Activated naive CD8-positive, alpha-beta T cell treated with anti-CD3 and anti-CD28 coated beads for 36 hours (primary cell): ENCODE results near the gene NRCAM. TPM values are rescaled to one million over a fixed set of nuclear protein-coding genes. Genes with fewer than 3 reads are reported as not detected.
"Not testable (repeated sequence)": the region's sequence is repeated elsewhere in the genome, so short reads cannot be mapped to it uniquely, and the experiment has no call there.

ENCODE experiments used
- DNase-seq: peaks from one replicate; pipeline ENCODE4 v3.0.0; 2021
- H3K27ac Mint-ChIP-seq: one replicate; pipeline ENCODE4 v1.8.0; 2022; ENCODE audit warnings: mild to moderate bottlenecking, moderate library complexity, mixed read lengths
- H3K27me3 Mint-ChIP-seq: one replicate; pipeline ENCODE4 v1.8.0; 2022; ENCODE audit warnings: mild to moderate bottlenecking, mixed read lengths
- H3K36me3 Mint-ChIP-seq: one replicate; pipeline ENCODE4 v1.8.0; 2021; ENCODE audit warnings: mild to moderate bottlenecking, mixed read lengths
- H3K4me1 Mint-ChIP-seq: one replicate; pipeline ENCODE4 v1.8.0; 2021; ENCODE audit warnings: mixed read lengths
- H3K4me3 Mint-ChIP-seq: one replicate; pipeline ENCODE4 v1.8.0; 2022; ENCODE audit warnings: mild to moderate bottlenecking, moderate library complexity, mixed read lengths
- H3K9me3 Mint-ChIP-seq: one replicate; pipeline ENCODE4 v1.8.0; 2022; ENCODE audit warnings: mixed read lengths
- total RNA-seq, 2 experiments: library from RNA; stranded (reverse); gene quantifications; one replicate each; pipeline ENCODE4 v1.2.3, GENCODE V29; 2021

NRCAM gene
- total RNA-seq, 2 experiments from 2014 or later, result 3.9 to 4.6 TPM

DNA sequence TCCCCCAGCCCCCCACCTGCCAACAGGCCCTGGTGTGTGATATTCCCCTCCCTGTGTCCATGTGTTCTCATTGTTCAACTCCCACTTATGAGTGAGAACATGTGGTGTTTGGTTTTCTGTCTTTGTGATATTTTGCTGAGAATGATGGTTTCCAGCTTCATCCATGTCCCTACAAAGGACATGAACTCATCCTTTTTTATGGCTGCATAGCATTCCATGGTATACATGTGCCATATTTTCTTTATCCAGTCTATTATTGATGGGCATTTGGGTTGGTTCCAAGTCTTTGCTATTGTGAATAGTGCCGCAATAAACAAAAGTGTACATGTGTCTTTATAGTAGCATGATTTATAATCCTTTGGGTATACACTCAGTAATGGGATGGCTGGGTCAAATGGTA is 183.3 kb downstream of the NRCAM start:
- H3K36me3 Mint-ChIP-seq, H3K27ac Mint-ChIP-seq, H3K27me3 Mint-ChIP-seq, H3K4me3 Mint-ChIP-seq, DNase-seq: not testable (repeated sequence)
- H3K9me3 Mint-ChIP-seq, result peaks cover 14% of the 10 kb centered on the region
- H3K4me1 Mint-ChIP-seq, result peaks cover 24% of the 10 kb centered on the region

DNA sequence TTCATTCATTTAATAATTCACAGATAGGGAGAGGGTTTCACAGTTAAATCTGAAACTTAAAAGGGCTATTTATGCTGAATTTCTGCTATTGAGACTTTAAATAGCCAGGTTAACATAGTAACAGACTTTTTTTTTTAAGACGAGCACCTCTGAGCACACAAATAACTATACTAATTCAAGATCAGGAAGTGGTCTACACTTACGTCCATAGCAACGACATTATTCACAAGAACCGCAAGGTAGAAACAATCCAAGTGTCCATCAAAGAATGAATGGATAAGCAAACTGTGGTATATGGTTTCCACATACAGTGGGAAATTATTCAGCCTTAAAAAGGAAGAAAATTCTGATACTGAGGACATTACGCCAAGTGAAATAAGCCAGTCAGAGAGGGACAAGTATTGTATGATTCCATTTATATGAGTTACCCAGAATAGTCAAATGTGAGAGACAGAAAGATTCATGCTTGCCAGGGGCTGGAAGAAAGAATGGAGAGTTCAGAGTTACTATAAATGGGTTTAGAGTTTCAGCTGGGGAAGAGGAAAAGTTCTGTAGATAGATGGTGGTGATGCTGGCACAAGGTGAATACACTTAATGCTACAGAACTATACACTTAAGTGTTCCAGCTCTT is 185.7 kb downstream of the NRCAM start:
- Mint-ChIP-seq H3K36me3 (no peaks in the 10 kb centered on the region), H3K27me3 (no peaks in the 10 kb centered on the region), H3K27ac (no peak overlapping the region), H3K4me3 (no peak overlapping the region), H3K4me1 (peaks cover 28% of the 10 kb centered on the region), H3K9me3 (peaks cover 4% of the 10 kb centered on the region)
- no peak for DNase-seq

DNA sequence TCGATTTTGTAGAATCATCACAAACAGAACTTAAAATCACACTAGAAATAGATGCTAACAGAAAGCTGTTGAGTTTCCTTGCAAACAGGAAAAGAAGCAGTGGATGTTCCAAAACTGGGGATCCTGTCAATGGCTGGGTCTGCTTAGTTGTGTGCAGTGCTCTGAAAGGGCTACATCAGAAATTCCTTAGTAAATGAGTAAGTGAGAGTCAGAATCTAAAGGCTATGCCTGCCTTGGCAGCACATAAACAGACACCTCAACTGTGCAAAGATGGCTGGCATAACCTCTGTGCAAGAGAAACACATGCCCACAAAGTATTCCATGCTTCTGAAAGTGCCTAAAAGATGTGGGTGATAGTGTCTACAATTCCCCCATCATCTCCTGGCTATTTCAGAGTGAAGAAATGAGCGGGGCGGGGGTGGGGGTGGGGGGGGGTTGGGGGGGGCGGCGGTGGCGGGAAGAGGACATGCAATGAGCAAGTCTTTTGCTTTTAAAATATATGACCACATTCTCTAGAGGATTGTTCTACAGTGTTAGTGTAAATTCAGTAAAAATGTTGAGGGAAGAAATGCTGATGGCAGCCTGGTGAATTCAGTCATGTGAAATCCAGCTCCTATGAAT is 187.9 kb downstream of the NRCAM start:
- Mint-ChIP-seq H3K9me3 (no peaks in the 10 kb centered on the region), H3K27me3 (no peaks in the 10 kb centered on the region), H3K36me3 (no peaks in the 10 kb centered on the region), H3K4me1 (peaks cover 28% of the 10 kb centered on the region), H3K27ac (no peak overlapping the region), H3K4me3 (no peak overlapping the region)
- no peak for DNase-seq

DNA sequence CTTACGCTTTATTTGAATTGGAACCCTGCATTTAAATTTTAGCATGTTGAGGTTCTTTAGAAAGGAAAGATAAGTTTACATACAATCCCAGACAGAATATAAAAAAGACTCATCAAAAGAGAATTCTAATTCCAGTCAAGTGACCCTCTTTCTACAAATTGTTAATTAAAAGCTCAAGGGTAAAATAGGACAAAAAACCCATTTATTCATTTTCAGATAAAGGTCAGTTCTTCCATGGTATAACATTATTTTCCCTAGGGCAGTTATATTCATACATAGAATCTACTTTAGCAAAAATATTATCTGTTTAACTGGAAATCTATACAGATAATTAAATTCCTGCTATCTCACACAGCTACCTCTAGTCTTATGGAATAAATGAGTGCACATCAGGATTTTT is 188.6 kb downstream of the NRCAM start:
- Mint-ChIP-seq H3K27me3 (no peaks in the 10 kb centered on the region), H3K27ac (no peak overlapping the region), H3K4me3 (no peak overlapping the region), H3K36me3 (no peaks in the 10 kb centered on the region), H3K4me1 (peaks cover 28% of the 10 kb centered on the region), H3K9me3 (no peaks in the 10 kb centered on the region)
- no peak for DNase-seq

DNA sequence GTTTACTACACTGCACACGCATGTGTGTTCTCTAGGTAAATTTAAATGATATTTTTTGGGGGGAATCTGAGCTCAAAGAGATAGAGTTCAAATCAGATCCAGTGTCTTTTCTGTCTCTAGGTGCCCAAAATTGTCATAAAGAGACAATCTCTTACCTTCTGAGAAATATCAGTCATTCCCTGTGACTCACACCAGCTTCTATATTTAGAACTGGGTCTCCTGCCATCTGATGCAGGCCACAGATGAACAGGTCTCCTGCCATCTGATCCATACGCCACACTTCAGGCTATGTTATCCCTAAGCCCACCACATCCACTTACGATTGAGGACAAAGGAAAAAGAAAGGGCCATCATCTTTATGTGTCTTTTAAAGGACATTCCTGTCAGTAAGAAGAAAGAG is 189.7 kb downstream of the NRCAM start:
- H3K9me3 Mint-ChIP-seq, result no peaks in the 10 kb centered on the region
- no peak for DNase-seq
- H3K36me3 Mint-ChIP-seq, result no peaks in the 10 kb centered on the region
- no peak overlapping the region for H3K27ac Mint-ChIP-seq
- H3K4me1 Mint-ChIP-seq, result peaks cover 23% of the 10 kb centered on the region
- no peaks in the 10 kb centered on the region for H3K27me3 Mint-ChIP-seq
- H3K4me3 Mint-ChIP-seq, result no peak overlapping the region

DNA sequence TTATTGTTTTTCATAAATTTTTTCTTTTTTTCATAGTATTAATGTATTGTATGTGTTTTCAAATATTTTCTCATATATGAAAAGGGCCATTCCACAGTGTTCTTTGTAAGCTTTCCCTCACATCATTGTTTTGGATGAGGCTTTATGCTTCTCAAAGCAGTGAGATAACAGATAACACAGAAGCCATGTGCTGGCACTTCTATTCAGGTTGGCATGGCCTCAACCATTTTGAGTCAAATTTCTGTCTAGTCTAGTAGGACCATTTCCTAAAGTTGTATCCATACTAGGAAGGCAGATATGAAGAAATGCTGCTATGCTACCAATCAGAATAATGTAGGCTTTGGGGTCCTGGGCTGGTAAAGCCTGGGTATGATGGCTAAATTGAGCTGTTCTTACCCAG is 190.2 kb downstream of the NRCAM start:
- Mint-ChIP-seq H3K4me1 (peaks cover 21% of the 10 kb centered on the region), H3K36me3 (no peaks in the 10 kb centered on the region), H3K27me3 (no peaks in the 10 kb centered on the region), H3K27ac (no peak overlapping the region), H3K4me3 (no peak overlapping the region), H3K9me3 (no peaks in the 10 kb centered on the region)
- DNase-seq, result no peak

DNA sequence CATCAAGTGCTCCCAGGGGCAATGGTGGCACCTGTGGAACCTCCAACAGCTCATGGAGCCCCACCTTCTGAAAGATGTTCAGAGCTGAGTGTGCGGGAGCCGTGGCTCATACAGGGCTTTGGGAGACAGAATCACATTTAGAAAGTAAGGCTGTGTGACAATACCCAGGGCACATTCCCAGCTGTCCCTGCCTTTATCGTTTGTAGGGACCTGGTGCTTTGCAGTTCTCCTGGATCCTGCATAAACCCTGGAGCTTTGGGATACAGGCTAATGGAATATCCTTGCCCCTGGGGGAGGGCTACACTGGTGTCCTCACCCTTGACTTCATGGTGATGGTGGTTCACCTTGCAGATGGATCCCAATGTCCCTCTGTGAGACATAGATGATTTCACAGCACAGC is 191.2 kb downstream of the NRCAM start:
- H3K27ac Mint-ChIP-seq, result no peak overlapping the region
- H3K4me3 Mint-ChIP-seq, result no peak overlapping the region
- no peaks in the 10 kb centered on the region for H3K27me3 Mint-ChIP-seq
- no peak for DNase-seq
- peaks cover 4% of the 10 kb centered on the region for H3K36me3 Mint-ChIP-seq
- H3K9me3 Mint-ChIP-seq, result peaks cover 3% of the 10 kb centered on the region
- peaks cover 13% of the 10 kb centered on the region for H3K4me1 Mint-ChIP-seq

DNA sequence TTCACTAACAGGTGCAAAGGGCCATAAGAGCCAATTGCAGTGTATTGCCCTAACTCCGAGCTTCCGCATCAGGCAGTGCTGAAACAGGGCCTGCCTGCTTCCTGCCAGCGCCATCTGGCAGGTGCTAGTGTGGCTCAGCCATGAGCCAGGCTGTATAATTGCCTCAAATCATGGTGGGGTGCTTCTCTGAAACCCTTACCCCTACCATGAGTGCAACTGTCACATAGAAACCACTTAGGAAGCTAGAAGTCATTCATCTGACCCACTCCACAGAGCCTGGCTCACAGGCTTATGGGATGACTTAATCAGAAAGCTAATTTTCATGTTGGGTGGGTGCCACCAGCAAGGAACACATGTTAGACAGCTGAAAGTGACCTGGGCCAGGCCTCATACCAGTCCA is 192.8 kb downstream of the NRCAM start:
- Mint-ChIP-seq H3K4me3 (no peak overlapping the region), H3K36me3 (peaks cover 10% of the 10 kb centered on the region), H3K27ac (no peak overlapping the region), H3K9me3 (peaks cover 7% of the 10 kb centered on the region), H3K27me3 (no peaks in the 10 kb centered on the region), H3K4me1 (peaks cover 8% of the 10 kb centered on the region)
- no peak for DNase-seq

DNA sequence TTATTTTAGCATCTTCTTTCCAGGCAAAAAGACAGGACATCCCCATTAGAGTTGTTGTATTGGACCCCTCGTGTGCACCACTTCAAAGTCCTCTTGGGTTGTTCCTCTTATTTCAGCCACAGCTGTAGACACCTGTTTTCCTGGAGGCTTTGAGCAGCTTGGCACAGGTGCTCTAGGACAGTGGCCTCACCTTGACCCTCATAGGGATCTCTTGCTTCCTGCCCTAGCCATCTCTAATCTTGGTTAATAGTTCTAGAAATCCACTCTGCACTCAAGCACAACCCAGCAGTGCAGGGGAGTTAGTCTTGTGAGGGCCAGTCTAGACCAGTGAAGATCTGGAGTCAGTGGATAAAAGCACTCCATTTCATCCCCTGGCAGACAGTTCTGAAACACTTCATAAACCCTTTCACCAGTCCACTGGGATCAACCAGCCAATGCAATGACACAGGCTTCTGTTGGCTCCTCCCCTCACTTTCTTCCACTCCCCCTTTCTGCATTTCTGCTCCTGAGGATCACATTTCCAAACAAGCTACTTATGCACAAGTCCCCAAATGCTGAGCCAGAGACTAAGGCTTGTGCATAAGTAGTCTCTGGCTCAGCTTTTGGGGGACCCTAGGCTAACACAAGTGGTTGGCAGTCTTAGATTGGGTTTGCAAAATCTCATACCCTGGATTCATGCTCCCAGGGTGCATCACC is 194.5 kb downstream of the NRCAM start:
- peaks cover 5% of the 10 kb centered on the region for H3K4me1 Mint-ChIP-seq
- no peak overlapping the region for H3K4me3 Mint-ChIP-seq
- no peak for DNase-seq
- peaks cover 10% of the 10 kb centered on the region for H3K36me3 Mint-ChIP-seq
- H3K9me3 Mint-ChIP-seq, result peaks cover 7% of the 10 kb centered on the region
- no peaks in the 10 kb centered on the region for H3K27me3 Mint-ChIP-seq
- H3K27ac Mint-ChIP-seq, result no peak overlapping the region

DNA sequence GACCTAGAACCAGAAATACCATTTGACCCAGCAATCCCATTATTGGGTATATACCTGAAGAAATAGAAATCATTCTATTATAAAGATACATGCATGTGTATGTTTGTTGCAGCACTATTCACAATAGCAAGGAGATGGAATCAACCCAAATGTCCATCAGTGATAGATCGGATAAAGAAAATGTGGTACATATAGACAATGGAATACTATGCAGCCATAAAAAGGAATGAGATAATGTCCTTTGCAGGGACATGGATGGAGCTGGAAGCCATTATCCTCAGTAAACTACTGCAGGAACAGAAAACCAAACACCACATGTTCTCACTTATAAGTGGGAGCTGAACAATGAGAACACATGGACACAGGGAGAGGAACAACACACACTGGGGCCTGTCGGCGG is 196.8 kb downstream of the NRCAM start:
- H3K4me1 Mint-ChIP-seq, H3K27me3 Mint-ChIP-seq, H3K27ac Mint-ChIP-seq, H3K9me3 Mint-ChIP-seq, H3K4me3 Mint-ChIP-seq, DNase-seq: not testable (repeated sequence)
- peaks cover 12% of the 10 kb centered on the region for H3K36me3 Mint-ChIP-seq

DNA sequence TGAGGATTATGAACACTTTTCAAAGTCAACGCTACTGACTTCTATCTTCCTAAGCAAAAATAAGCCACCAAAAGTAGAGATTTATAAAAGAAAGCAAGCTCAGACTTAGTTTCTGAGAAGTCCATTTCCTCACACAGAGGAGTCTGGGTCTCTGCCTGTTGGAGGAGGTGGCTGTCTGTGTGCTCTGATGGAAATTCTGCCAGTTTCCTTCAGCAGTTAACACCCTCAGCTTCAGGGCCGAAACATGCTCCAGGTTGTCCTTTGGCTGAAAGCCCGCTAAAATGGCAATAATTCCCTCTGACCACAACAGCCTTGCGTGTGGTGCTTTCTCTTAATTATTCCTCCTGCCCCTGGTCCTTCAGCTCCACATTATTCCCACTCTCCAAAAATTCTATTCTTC is 198.3 kb downstream of the NRCAM start:
- Mint-ChIP-seq H3K27me3 (no peaks in the 10 kb centered on the region), H3K4me1 (peaks cover 6% of the 10 kb centered on the region), H3K9me3 (peaks cover 9% of the 10 kb centered on the region), H3K4me3 (no peak overlapping the region), H3K36me3 (peaks cover 12% of the 10 kb centered on the region), H3K27ac (no peak overlapping the region)
- DNase-seq, result no peak

DNA sequence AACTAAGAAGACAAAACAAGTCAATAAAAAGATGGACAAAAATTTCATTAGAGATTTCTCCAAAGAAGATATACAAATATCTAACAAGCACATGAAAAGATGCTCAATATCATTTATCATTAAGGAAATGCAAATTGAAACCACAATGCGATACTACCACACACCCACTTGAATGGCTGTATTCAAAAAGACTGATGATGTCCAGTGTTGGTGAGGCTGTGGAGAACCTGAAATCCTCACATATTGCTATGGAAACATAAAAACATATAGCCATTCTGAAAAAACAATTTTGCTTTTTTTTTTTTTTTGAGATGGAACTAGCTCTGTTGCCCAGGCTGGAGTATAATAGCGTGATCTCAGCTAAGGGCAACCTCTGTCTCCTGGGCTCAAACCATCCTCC is 202.0 kb downstream of the NRCAM start:
- Mint-ChIP-seq H3K4me3 (no peak overlapping the region), H3K27ac (no peak overlapping the region), H3K27me3 (no peaks in the 10 kb centered on the region), H3K9me3 (peaks cover 2% of the 10 kb centered on the region), H3K36me3 (peaks cover 3% of the 10 kb centered on the region), H3K4me1 (peaks cover 6% of the 10 kb centered on the region)
- DNase-seq, result no peak

DNA sequence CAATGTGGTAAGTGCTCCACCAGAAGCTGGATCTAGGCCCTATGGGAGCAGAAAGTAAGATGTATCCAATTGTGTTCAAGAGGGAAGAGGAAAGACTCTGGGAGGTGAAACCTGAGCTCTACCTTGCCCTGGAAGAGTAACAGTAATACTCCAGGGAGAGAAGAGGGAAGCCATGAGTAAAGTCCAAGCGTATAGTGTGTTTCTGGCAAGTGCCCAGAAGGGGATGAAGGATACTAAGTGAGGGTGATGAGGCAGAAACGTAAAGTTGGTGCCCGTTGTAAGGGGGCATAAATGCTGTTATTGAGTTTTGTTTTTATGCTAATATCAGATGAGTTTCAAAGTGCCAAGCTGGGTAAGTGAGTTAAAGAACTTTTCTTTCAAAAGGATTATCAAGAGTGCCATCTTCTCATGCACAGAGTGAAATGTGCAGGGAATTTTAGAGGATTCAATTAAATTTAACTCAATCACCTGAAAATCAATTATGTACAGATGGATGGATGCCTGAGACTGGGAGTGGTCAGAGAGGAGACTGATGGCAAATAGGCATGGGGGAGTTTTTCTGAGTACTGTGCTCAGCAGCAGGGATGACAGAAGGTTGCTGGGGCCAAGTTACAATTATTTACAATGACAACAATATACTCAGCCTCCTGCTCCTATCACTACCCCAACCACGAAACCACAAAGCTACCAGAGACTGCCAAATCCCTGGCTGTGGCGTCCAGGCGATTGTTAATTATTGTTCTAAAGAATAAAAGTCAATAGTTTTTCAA is 202.8 kb downstream of the NRCAM start:
- H3K9me3 Mint-ChIP-seq, result peaks cover 2% of the 10 kb centered on the region
- H3K4me1 Mint-ChIP-seq, result peaks cover 6% of the 10 kb centered on the region
- no peaks in the 10 kb centered on the region for H3K27me3 Mint-ChIP-seq
- H3K4me3 Mint-ChIP-seq, result no peak overlapping the region
- H3K36me3 Mint-ChIP-seq, result peaks cover 2% of the 10 kb centered on the region
- DNase-seq, result no peak
- no peak overlapping the region for H3K27ac Mint-ChIP-seq

DNA sequence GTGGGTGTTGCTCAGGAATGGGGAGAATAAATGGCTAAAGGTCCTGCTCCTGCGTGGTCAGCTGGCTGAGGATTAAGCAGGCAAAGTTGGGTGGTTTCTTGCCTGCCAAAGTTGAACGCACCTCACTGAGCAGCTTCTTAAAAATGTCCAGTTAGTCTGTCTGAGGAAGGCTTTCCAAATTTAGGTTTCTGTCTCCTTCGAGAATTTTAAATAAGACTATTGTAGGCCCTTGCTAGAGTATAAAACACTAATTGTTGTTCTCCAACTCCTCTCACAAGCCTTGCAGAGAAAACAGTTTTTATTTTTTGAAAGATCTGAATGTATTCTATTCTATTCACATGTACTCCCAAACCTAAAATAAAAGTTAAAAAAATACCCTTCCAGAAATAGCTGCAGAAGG is 204.1 kb downstream of the NRCAM start:
- no peak overlapping the region for H3K4me3 Mint-ChIP-seq
- DNase-seq, result no peak
- H3K27me3 Mint-ChIP-seq, result no peaks in the 10 kb centered on the region
- peaks cover 2% of the 10 kb centered on the region for H3K36me3 Mint-ChIP-seq
- H3K4me1 Mint-ChIP-seq, result peaks cover 10% of the 10 kb centered on the region
- peaks cover 2% of the 10 kb centered on the region for H3K9me3 Mint-ChIP-seq
- no peak overlapping the region for H3K27ac Mint-ChIP-seq

DNA sequence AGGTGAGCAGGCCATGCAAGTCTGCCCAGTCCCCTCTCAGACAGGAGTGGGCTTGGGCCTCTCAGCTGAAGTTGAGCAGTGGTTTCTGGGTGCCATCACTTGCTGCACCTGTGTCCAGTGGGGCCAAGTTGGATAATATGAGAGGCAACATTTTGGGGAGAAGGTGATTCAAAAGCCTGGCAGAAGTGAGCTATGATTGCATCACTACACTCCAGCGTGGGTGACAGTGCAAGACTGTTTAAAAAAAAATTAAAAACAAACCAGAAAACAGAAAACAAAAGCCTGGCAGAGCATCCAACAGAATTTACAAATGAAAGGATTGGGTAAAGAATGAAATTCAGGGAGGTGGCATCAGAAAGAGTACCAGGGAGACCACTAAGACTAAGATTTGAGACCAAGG is 204.5 kb downstream of the NRCAM start:
- Mint-ChIP-seq H3K36me3 (peaks cover 2% of the 10 kb centered on the region), H3K9me3 (peaks cover 2% of the 10 kb centered on the region), H3K27ac (no peak overlapping the region), H3K4me1 (peaks cover 10% of the 10 kb centered on the region), H3K4me3 (no peak overlapping the region), H3K27me3 (no peaks in the 10 kb centered on the region)
- DNase-seq, result no peak
